Measurements from ENCODE around the gene MTO1. TPM values are rescaled to one million over a fixed set of nuclear protein-coding genes. Genes with fewer than 3 reads are reported as not detected.

Gene MTO1
- total and polyA plus RNA-seq, 2 experiments from 2014 or later, result 19.2 to 27.4 TPM

- Histone ChIP-seq H3K36me3 (replicated peaks; ENCODE audit: insufficient read depth, low read depth) (no peaks in the 10 kb centered on the region), H3K27me3 (no peaks in the 10 kb centered on the region), H3K4me3 (no peak overlapping the region), H3K79me2 (no peaks in the 10 kb centered on the region), H3K4me1 (ENCODE audit: insufficient read depth) (no peaks in the 10 kb centered on the region), H3K9me2 (replicated peaks; ENCODE audit: insufficient read depth) (no peaks in the 10 kb centered on the region), H3K27ac (no peak overlapping the region), H3K4me2 (no peak overlapping the region), H3K9me3 (ENCODE audit: low read depth) (no peaks in the 10 kb centered on the region), H4K20me1 (ENCODE audit: insufficient read depth, poor library complexity, severe bottlenecking) (peaks cover 5% of the 10 kb centered on the region), H2AFZ (no peak overlapping the region)
- no peak for DNase-seq (ENCODE audit: low spot score)
- 85% methylated on average over 1 of the region's 1 CpG for WGBS (ENCODE audit: low lambda C conversion rate, missing lambda C conversion rate)
- TF ChIP-seq EZH2phosphoT487 (IDR thresholded peaks at IDR 0.05; ENCODE audit: low read depth, severe bottlenecking, unreplicated experiment) (no peak), CTCF (IDR thresholded peaks at IDR 0.05; ENCODE audit: poor library complexity) (no peak), EZH2 (IDR thresholded peaks at IDR 0.05; ENCODE audit: borderline replicate concordance) (no peak)
Measured at GRCh38 chr6:73509851-73510250, 48.3 kb downstream of the MTO1 start.

GRCh38 chr6:73511796-73512195 is 50.3 kb downstream of the MTO1 start:
- Histone ChIP-seq H3K4me1 (ENCODE audit: insufficient read depth) (peaks cover 7% of the 10 kb centered on the region), H2AFZ (no peak overlapping the region), H3K4me2 (no peak overlapping the region), H3K9me2 (replicated peaks; ENCODE audit: insufficient read depth) (no peaks in the 10 kb centered on the region), H4K20me1 (ENCODE audit: insufficient read depth, poor library complexity, severe bottlenecking) (peaks cover 25% of the 10 kb centered on the region), H3K27ac (no peak overlapping the region), H3K4me3 (no peak overlapping the region), H3K36me3 (replicated peaks; ENCODE audit: insufficient read depth, low read depth) (no peaks in the 10 kb centered on the region), H3K27me3 (no peaks in the 10 kb centered on the region), H3K79me2 (no peaks in the 10 kb centered on the region), H3K9me3 (ENCODE audit: low read depth) (no peaks in the 10 kb centered on the region)
- 93% methylated on average over 7 of the region's 7 CpGs for WGBS (ENCODE audit: low lambda C conversion rate, missing lambda C conversion rate)
- no peak for DNase-seq (ENCODE audit: low spot score)
- no peak for TF ChIP-seq EZH2phosphoT487 (IDR thresholded peaks at IDR 0.05; ENCODE audit: low read depth, severe bottlenecking, unreplicated experiment)
- TF ChIP-seq CTCF (IDR thresholded peaks at IDR 0.05; ENCODE audit: poor library complexity), result no peak
- no peak for TF ChIP-seq EZH2 (IDR thresholded peaks at IDR 0.05; ENCODE audit: borderline replicate concordance)

- Histone ChIP-seq H4K20me1 (ENCODE audit: insufficient read depth, poor library complexity, severe bottlenecking) (peaks cover 37% of the 10 kb centered on the region), H3K4me3 (no peak overlapping the region), H3K4me1 (ENCODE audit: insufficient read depth) (peaks cover 13% of the 10 kb centered on the region), H3K9me2 (replicated peaks; ENCODE audit: insufficient read depth) (no peaks in the 10 kb centered on the region), H3K27ac (no peak overlapping the region), H3K79me2 (peaks cover 4% of the 10 kb centered on the region), H2AFZ (no peak overlapping the region), H3K9me3 (ENCODE audit: low read depth) (no peaks in the 10 kb centered on the region), H3K36me3 (replicated peaks; ENCODE audit: insufficient read depth, low read depth) (no peaks in the 10 kb centered on the region), H3K4me2 (no peak overlapping the region), H3K27me3 (no peaks in the 10 kb centered on the region)
- 65% methylated on average over 3 of the region's 3 CpGs for WGBS (ENCODE audit: low lambda C conversion rate, missing lambda C conversion rate)
- DNase-seq (ENCODE audit: low spot score), result no peak
- TF ChIP-seq CTCF (IDR thresholded peaks at IDR 0.05; ENCODE audit: poor library complexity) (no peak), EZH2 (IDR thresholded peaks at IDR 0.05; ENCODE audit: borderline replicate concordance) (no peak), EZH2phosphoT487 (IDR thresholded peaks at IDR 0.05; ENCODE audit: low read depth, severe bottlenecking, unreplicated experiment) (no peak)
Measured at GRCh38 chr6:73513496-73513854, 51.9 kb downstream of the MTO1 start.

- H3K4me1 ChIP-seq (ENCODE audit: insufficient read depth), result peaks cover 13% of the 10 kb centered on the region
- peaks cover 48% of the 10 kb centered on the region for H4K20me1 ChIP-seq (ENCODE audit: insufficient read depth, poor library complexity, severe bottlenecking)
- no peak overlapping the region for H3K4me3 ChIP-seq
- no peak for DNase-seq (ENCODE audit: low spot score)
- no peaks in the 10 kb centered on the region for H3K36me3 ChIP-seq (replicated peaks; ENCODE audit: insufficient read depth, low read depth)
- 66% methylated on average over 3 of the region's 3 CpGs for WGBS (ENCODE audit: low lambda C conversion rate, missing lambda C conversion rate)
- H3K9me2 ChIP-seq (replicated peaks; ENCODE audit: insufficient read depth), result no peaks in the 10 kb centered on the region
- no peak for TF ChIP-seq CTCF (IDR thresholded peaks at IDR 0.05; ENCODE audit: poor library complexity)
- no peak for TF ChIP-seq EZH2 (IDR thresholded peaks at IDR 0.05; ENCODE audit: borderline replicate concordance)
- TF ChIP-seq EZH2phosphoT487 (IDR thresholded peaks at IDR 0.05; ENCODE audit: low read depth, severe bottlenecking, unreplicated experiment), result no peak
- no peaks in the 10 kb centered on the region for H3K9me3 ChIP-seq (ENCODE audit: low read depth)
- peak overlapping the region; percentile 72 for H3K27ac ChIP-seq
- H3K27me3 ChIP-seq, result no peaks in the 10 kb centered on the region
- no peak overlapping the region for H3K4me2 ChIP-seq
- no peak overlapping the region for H2AFZ ChIP-seq
- peaks cover 14% of the 10 kb centered on the region for H3K79me2 ChIP-seq
Measured at GRCh38 chr6:73514746-73515110, 53.2 kb downstream of the MTO1 start.

Measured in hepatocyte (in vitro differentiated cells).